D721Med (cell line): ENCODE measurements around the gene CNOT9.

Experiments
- DNase-seq: peaks from one replicate; pipeline ENCODE4 v3.0.0; 2011; ENCODE audit warnings: low spot score; ENCODE audit not compliant: insufficient read length
- FAIRE-seq: peaks from 2 replicates; lab custom pipeline; 2011; peaks lifted over from hg19 to GRCh38; lab: Jason Lieb, UNC
- CTCF ChIP-seq: IDR thresholded peaks from 2 replicates; pipeline ENCODE4 v1.5.1; 2012; ENCODE audit warnings: mild to moderate bottlenecking, control low read depth; ENCODE audit not compliant: insufficient read depth; ENCODE audit errors: missing control alignments

The CNOT9 gene

GRCh38 chr2:218577482-218578220 is 9.0 kb downstream of the CNOT9 start:
- no peak for DNase-seq
- FAIRE-seq: peak; percentile 86
- TF ChIP-seq CTCF: no peak

DNA sequence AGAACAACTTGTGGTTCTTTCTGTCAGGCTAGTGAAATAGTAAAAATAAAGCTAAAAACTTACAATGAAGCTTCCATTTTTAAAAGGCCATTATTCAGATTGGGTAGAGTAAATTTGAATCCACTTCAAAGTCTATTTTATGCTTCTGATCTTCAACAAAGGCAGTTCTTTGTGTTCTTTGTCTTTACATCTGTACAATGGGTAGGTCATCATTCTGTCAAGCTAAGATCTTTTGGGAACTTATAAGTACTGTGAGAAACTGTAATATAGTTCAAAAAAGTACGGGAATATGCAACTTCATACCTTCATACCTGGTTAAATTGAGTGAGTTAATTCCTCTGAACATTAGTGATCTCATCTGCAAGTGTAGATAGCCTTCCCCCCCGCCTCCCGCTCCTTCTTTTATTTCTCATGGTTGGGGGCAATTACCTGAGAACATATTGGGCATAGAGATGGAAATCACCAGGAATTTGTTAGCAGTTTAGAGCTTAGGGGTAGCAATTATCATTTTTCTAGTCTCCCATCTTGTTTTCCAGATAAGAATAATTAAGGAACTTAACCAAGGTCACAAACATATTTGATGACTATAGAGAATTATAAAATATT is 9.7 kb downstream of the CNOT9 start:
- DNase-seq (no peak), FAIRE-seq (no peak)
- no peak for TF ChIP-seq CTCF

- no peak for TF ChIP-seq CTCF
- DNase-seq (no peak), FAIRE-seq (no peak)
Observed at GRCh38 chr2:218582076-218582475, 13.4 kb downstream of the CNOT9 start.

DNA sequence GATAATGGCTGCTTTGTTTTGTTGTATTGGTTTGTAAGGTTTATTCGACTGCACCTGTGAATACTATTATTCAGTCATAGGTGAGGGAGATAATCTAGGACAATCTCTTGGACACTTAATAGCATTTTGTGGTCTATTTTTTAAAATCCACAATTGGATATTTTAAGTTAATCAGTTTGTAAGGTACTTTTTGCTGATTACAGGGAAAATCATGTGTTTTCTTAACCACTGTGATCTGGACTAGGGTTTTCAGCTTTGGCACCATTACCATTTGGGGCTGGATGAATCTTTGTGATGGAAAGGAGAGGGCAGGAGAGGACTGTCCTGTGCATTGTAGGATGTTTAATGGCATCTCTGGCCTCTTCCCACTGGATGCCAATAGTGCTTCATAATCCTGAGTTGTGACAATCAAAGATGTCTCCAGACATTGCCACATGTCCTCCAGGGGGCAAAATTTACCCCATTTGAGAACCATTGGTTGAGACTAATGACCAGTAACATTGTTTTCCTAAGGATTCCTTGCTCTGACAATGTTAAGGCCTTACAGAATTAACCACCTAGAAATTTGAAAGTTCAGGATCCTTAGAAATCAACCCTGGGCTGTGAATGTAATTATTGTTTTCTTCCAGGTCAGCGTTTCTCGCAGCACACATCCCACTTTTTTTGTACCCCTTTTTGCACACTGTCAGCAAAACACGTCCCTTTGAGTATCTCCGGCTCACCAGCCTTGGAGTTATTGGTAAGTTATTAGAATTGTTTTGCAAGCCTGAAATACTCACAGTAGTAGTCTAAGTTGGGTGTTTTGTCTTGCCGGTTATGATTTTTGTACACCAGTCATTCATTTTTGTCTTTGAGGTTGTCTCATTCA is 15.6 kb downstream of the CNOT9 start:
- FAIRE-seq: no peak
- DNase-seq: no peak
- no peak for TF ChIP-seq CTCF

GRCh38 chr2:218585541-218585940 is 16.9 kb downstream of the CNOT9 start:
- TF ChIP-seq CTCF: no peak
- DNase-seq: no peak
- no peak for FAIRE-seq

GRCh38 chr2:218605432-218605831 is 36.8 kb downstream of the CNOT9 start:
- no peak for DNase-seq

More at GRCh38 chr2:218605432-218605831, 36.8 kb downstream of the CNOT9 start:
- TF ChIP-seq CTCF: no peak
- no peak for FAIRE-seq
